GM06990 (cell line): Measurements from ENCODE around the gene TACSTD2.
A peak's percentile ranks its signal among the peaks of the same experiment; 100 is the strongest.

Experiments
- DNase-seq: peaks from one replicate; pipeline ENCODE4 v3.0.0-alpha.2; 2011; ENCODE audit not compliant: insufficient read length; ENCODE audit errors: extremely low read depth
- H3K27me3 ChIP-seq: replicated peaks from 2 replicates; pipeline ENCODE4 v1.6.0; 2011; ENCODE audit warnings: low read length; ENCODE audit not compliant: control insufficient read depth, insufficient read depth
- H3K36me3 ChIP-seq: 2 replicates; pipeline ENCODE4 v1.5.1; 2011; ENCODE audit warnings: low read length; ENCODE audit not compliant: control insufficient read depth, insufficient read depth
- H3K4me3 ChIP-seq: replicated peaks from 2 replicates; pipeline ENCODE4 v1.5.1; 2011; ENCODE audit warnings: low read depth, mild to moderate bottlenecking, control low read depth, low read length
- TF ChIP-seq, protein P1 (sequence below): IDR thresholded peaks from 2 replicates; pipeline ENCODE4 v1.5.1; 2011; ENCODE audit warnings: low read length, control low read depth, mild to moderate bottlenecking, inconsistent platforms; ENCODE audit not compliant: insufficient read depth, poor library complexity, severe bottlenecking

The TACSTD2 gene

DNA sequence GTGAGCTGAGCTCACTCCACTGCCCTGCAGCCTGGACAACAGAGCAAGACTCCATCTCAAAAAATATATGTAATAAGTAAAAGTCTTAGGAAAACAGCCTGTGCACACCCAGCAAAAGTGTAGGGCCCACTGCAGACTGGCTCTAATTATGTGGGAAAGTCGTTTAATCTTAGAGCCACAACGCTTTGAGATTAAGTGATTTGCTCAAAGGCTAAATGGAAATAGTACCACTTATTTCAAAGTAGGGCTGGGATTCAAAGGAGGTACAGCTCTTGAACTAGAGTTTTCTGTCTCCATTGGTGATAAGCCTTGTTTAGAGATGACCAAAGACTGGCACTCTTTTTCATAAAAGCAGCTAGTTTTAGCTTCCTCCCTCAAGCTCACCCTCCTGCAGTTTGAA, 2.2 kb downstream of the TACSTD2 start:
- Histone ChIP-seq H3K36me3 (no peaks in the 10 kb centered on the region), H3K27me3 (no peaks in the 10 kb centered on the region; the same call in 1 of the 2 replicates), H3K4me3 (no peak overlapping the region)
- TF ChIP-seq, protein P1, sequence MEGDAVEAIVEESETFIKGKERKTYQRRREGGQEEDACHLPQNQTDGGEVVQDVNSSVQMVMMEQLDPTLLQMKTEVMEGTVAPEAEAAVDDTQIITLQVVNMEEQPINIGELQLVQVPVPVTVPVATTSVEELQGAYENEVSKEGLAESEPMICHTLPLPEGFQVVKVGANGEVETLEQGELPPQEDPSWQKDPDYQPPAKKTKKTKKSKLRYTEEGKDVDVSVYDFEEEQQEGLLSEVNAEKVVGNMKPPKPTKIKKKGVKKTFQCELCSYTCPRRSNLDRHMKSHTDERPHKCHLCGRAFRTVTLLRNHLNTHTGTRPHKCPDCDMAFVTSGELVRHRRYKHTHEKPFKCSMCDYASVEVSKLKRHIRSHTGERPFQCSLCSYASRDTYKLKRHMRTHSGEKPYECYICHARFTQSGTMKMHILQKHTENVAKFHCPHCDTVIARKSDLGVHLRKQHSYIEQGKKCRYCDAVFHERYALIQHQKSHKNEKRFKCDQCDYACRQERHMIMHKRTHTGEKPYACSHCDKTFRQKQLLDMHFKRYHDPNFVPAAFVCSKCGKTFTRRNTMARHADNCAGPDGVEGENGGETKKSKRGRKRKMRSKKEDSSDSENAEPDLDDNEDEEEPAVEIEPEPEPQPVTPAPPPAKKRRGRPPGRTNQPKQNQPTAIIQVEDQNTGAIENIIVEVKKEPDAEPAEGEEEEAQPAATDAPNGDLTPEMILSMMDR, result no peak
- no peak for DNase-seq

DNA sequence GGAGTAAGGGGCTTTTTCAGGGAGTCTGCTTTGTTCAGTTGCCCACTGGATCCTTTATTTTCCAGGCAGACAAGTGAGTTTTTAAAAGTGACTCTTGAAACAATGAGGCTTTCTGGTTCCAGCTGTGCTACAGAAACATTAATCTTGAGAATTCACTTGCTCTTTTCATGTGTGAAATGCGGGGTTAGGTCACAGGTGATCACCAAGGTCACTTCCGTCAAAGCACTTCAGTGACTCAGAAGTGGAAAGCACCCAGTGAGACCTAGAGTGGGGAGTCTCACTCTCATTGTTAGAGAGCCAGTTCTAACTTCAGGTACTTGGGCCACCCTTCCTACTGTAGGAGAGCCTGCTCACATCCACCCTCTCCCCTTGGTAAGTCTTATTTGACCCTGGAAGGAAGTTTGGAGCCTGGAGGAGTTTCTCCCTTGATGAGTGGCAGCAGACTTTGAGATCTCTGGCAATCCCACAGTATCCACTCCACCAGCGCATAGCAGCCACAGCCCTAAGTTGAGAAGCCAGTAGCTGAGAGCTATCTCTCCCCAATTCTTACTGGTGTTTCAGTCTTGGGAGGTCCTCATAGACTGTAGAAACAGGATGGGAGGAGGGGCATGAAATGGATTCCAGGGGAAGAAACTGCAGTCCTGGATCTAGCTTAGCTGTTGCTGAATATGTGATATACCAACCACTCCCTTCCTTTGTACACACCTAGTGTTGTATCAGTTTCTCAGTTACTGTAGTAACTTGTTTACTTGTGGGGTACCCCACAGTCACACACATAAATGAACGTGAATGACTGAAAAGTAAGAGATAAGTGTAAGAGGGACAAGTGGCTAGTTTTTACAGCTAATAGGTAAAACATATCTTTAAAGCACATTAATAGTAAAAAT, 3.1 kb downstream of the TACSTD2 start:
- peak overlapping the region; percentile 36; the same call in 1 of the 2 replicates for H3K4me3 ChIP-seq
- peak; percentile 74 for DNase-seq
- no peaks in the 10 kb centered on the region; the same call in 1 of the 2 replicates for H3K27me3 ChIP-seq
- TF ChIP-seq, protein P1, result no peak
- no peaks in the 10 kb centered on the region for H3K36me3 ChIP-seq

DNA sequence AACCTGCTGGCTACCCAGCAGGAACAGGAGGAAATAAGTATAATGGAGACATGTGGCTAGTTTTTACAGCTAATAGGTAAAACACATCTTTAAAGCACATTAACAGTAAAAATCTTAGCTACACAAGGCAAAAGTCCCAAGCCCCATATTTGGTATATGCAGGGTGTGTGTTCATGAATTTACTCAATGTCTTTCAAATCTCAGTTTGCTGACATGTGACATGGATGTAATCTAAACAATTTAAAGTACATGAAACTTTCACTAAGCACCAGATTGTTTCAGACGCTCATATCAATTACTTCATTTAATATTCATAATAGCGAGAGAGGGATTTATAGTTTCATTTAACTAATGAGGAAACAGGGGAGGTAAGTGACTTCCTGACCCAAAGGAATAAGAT, 3.9 kb downstream of the TACSTD2 start:
- Histone ChIP-seq H3K27me3 (no peaks in the 10 kb centered on the region; the same call in 1 of the 2 replicates), H3K4me3 (peak overlapping the region; percentile 21), H3K36me3 (no peaks in the 10 kb centered on the region)
- DNase-seq, result peak; percentile 22
- TF ChIP-seq, protein P1, result no peak

DNA sequence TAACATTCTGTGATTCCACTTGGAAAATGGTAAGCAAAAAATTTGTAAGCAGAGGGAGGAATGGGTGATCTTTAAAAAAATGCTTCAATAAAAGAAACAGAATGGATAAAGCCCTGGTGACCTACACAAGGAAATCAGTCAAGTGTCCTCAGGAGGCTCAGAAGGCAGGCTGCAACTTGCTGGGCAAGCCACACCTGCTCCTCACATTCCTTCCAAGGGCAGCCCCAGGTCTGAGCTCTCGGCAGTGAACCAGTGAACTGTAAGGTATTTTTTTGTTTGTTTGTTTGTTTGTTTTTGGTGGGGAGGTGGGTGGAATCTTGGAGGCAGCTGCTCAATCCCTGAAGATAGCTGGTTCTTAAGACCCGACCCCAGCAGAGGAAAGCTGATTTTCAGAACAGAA, 4.4 kb downstream of the TACSTD2 start:
- no peak for DNase-seq
- H3K36me3 ChIP-seq, result no peaks in the 10 kb centered on the region
- TF ChIP-seq, protein P1, result no peak
- H3K27me3 ChIP-seq, result no peaks in the 10 kb centered on the region; the same call in 1 of the 2 replicates
- peak overlapping the region; percentile 21 for H3K4me3 ChIP-seq

DNA sequence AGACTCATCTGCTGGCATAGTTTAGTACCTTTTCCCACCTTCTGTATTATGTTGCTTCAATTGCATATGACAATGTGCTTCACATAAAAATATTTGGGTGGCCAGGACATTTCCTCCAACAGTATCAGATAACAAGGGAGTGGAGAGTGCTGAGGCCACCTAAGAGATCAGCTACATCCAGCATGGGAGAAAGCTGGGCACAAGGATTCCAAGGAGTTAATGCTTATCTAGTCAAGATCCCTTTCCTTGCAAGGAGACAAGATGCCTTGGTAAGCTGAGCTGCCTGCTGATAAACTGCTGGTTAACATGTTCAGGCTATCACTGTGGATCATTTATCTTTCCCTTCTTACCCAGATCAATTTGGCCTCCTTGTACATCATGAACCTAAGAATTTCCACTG, 5.4 kb downstream of the TACSTD2 start:
- Histone ChIP-seq H3K27me3 (no peaks in the 10 kb centered on the region; the same call in 1 of the 2 replicates), H3K4me3 (no peak overlapping the region), H3K36me3 (no peaks in the 10 kb centered on the region)
- DNase-seq, result no peak
- TF ChIP-seq, protein P1, result no peak
